ENCODE data around the gene ZNF326. TPM values are rescaled to one million over a fixed set of nuclear protein-coding genes. Genes with fewer than 3 reads are reported as not detected.

ZNF326 gene
- total RNA-seq, 1 experiment from 2014 or later = 19.3 TPM

- peaks cover 40% of the 10 kb centered on the region for H3K27me3 ChIP-seq (ENCODE audit: insufficient read depth, low read length)
- ChIA-PET RAD21 (ENCODE audit: low non-redundant PET in 1 of 2, low total read pairs in 2 of 2, uncharacterized antibody in 2 of 2, unreplicated experiment in 2 of 2) (no interaction called here), CTCF (no interaction called here), POLR2A (no interaction called here)
- no peaks in the 10 kb centered on the region for H3K9me2 ChIP-seq (ENCODE audit: insufficient read depth)
- no peak overlapping the region for H3K4me3 ChIP-seq (replicated peaks in 1 of 2; ENCODE audit: low read depth in 1 of 2, low read length in 2 of 2)
- ATAC-seq (no peak), DNase-seq (ENCODE audit: low read depth, low spot score) (no peak)
- H2AFZ ChIP-seq (ENCODE audit: low read depth, low read length, poor library complexity, severe bottlenecking) = no peak overlapping the region
- H3K4me1 ChIP-seq (ENCODE audit: control insufficient read depth in 1 of 2, insufficient read depth in 2 of 2, low read length in 2 of 2) = no peaks in the 10 kb centered on the region
- no TSS peak for BruUV-seq (replicated peaks)
- TF ChIP-seq FOSL1 (IDR thresholded peaks at IDR 0.05; ENCODE audit: low read depth) (no peak), CBX3 (IDR thresholded peaks at IDR 0.05; ENCODE audit: low read depth) (no peak), ZFX (IDR thresholded peaks at IDR 0.05) (no peak), JUND (IDR thresholded peaks at IDR 0.05) (no peak), POLR2AphosphoS5 (IDR thresholded peaks at IDR 0.05; ENCODE audit: low read depth, low read length) (no peak), TCF7L2 (IDR thresholded peaks at IDR 0.05; ENCODE audit: borderline replicate concordance, extremely low read depth, insufficient read depth, insufficient read length) (no peak), SIN3A (IDR thresholded peaks at IDR 0.05; ENCODE audit: low read depth) (no peak), YY1 (IDR thresholded peaks at IDR 0.05; ENCODE audit: extremely low read depth, insufficient replicate concordance, low read depth, low read length) (no peak), CEBPB (IDR thresholded peaks at IDR 0.05; ENCODE audit: low read depth) (no peak), EGR1 (IDR thresholded peaks at IDR 0.05; ENCODE audit: low read depth) (no peak), POLR2A (IDR thresholded peaks at IDR 0.05; ENCODE audit: borderline replicate concordance, extremely low read depth, insufficient read depth, insufficient read length) (no peak), RAD21 (IDR thresholded peaks at IDR 0.05; ENCODE audit: low read depth) (no peak), MAX (IDR thresholded peaks at IDR 0.05) (no peak), SP1 (IDR thresholded peaks at IDR 0.05; ENCODE audit: low read depth) (no peak), ZNF274 (IDR thresholded peaks at IDR 0.05; ENCODE audit: low read depth, low read length) (no peak), SRF (IDR thresholded peaks at IDR 0.05; ENCODE audit: low read depth) (no peak), EZH2 (IDR thresholded peaks at IDR 0.05) (no peak)
- TF ChIP-seq, protein P1, sequence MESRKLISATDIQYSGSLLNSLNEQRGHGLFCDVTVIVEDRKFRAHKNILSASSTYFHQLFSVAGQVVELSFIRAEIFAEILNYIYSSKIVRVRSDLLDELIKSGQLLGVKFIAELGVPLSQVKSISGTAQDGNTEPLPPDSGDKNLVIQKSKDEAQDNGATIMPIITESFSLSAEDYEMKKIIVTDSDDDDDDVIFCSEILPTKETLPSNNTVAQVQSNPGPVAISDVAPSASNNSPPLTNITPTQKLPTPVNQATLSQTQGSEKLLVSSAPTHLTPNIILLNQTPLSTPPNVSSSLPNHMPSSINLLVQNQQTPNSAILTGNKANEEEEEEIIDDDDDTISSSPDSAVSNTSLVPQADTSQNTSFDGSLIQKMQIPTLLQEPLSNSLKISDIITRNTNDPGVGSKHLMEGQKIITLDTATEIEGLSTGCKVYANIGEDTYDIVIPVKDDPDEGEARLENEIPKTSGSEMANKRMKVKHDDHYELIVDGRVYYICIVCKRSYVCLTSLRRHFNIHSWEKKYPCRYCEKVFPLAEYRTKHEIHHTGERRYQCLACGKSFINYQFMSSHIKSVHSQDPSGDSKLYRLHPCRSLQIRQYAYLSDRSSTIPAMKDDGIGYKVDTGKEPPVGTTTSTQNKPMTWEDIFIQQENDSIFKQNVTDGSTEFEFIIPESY (IDR thresholded peaks at IDR 0.05; ENCODE audit: extremely low read depth, insufficient replicate concordance, low read length) = no peak
- TF ChIP-seq, protein P2, sequence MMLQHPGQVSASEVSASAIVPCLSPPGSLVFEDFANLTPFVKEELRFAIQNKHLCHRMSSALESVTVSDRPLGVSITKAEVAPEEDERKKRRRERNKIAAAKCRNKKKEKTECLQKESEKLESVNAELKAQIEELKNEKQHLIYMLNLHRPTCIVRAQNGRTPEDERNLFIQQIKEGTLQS (IDR thresholded peaks at IDR 0.05) = no peak
- no peak overlapping the region for H3K4me2 ChIP-seq (ENCODE audit: low read length)
- H4K20me1 ChIP-seq (ENCODE audit: insufficient read depth) = no peaks in the 10 kb centered on the region
- no peaks in the 10 kb centered on the region for H3K9me3 ChIP-seq (ENCODE audit: control insufficient read depth in 1 of 2, insufficient read depth in 1 of 2, low read depth in 1 of 2, low read length in 2 of 2)
- intact Hi-C loops (cut with micrococcal nuclease) = no loop called here
- no peaks in the 10 kb centered on the region for H3K79me2 ChIP-seq (ENCODE audit: insufficient read depth, low read length)
- H3K36me3 ChIP-seq (ENCODE audit: control insufficient read depth in 1 of 2, insufficient read depth in 2 of 2, low read length in 2 of 2) = no peaks in the 10 kb centered on the region
- no peak overlapping the region for H3K9ac ChIP-seq (ENCODE audit: low read length)
- H3K27ac ChIP-seq (ENCODE audit: low read depth, low read length) = no peak overlapping the region
Observed at GRCh38 chr1:90068611-90069280, 73.8 kb downstream of the ZNF326 start.

All from HCT116 (cell line).